CD4-positive, alpha-beta T cell treated with Interleukin-10 for 1 hour (primary cell): Measurements from ENCODE around the gene TTC14.

ENCODE experiments used
- DNase-seq: peaks from one replicate; pipeline ENCODE4 v3.0.0-alpha.2; 2020

Gene TTC14

GRCh38 chr3:180631317-180631716 lies 29.4 kb downstream of the TTC14 start:
- no peak for DNase-seq

GRCh38 chr3:180633722-180634121 lies 31.8 kb downstream of the TTC14 start:
- no peak for DNase-seq

GRCh38 chr3:180640987-180641386 lies 39.0 kb downstream of the TTC14 start:
- DNase-seq: no peak

- DNase-seq: no peak
Measured at GRCh38 chr3:180646187-180646790, 44.3 kb downstream of the TTC14 start.

- no peak for DNase-seq
Measured at GRCh38 chr3:180656406-180656805, 54.4 kb downstream of the TTC14 start.

- DNase-seq: no peak
Measured at GRCh38 chr3:180657094-180657493, 55.1 kb downstream of the TTC14 start.
